A549 (cell line): ENCODE measurements around the gene SNX30. TPM values are rescaled to one million over a fixed set of nuclear protein-coding genes. Genes with fewer than 3 reads are reported as not detected.

Experiments
- ATAC-seq, 2 experiments: fragments of 200-7000 bp in 1 of 2; fragments of >200 bp in 1 of 2; cut with Nextera tagmentation in 1 of 2; cut with Tn5 transposase in 1 of 2; 3 replicates each; pipeline versions ENCODE4 v1.8.0 to v1.9.1; 2018 to 2020; ENCODE audit warnings: mild to moderate bottlenecking in 1 of 2, moderate library complexity in 1 of 2
- CTCF ChIA-PET: fragments of 300-600 bp; sonication (Branson Sonifier 250); formaldehyde crosslinking; extraction: SDS; loops from one replicate; lab custom pipeline; 2021; ENCODE audit warnings: antibody characterized with exemption, inconsistent platforms; lab: Yijun Ruan, JAX
- POLR2A ChIA-PET: fragments of 350-600 bp; formaldehyde crosslinking; extraction: SDS; loops from one replicate; lab custom pipeline; 2021; ENCODE audit warnings: antibody characterized with exemption, inconsistent platforms; lab: Yijun Ruan, JAX
- DNase-seq, 2 experiments: peaks; one replicate each; pipeline versions ENCODE4 v3.0.0 to v3.0.0-alpha.2; 2011 to 2016; ENCODE audit warnings: low read depth in 1 of 2, low spot score in 1 of 2
- FAIRE-seq: peaks from 2 replicates; lab custom pipeline; 2011; peaks lifted over from hg19 to GRCh38; lab: Jason Lieb, UNC
- H3K27ac ChIP-seq, 2 experiments: fragments of >200 bp; sonication (Bioruptor Twin); formaldehyde crosslinking; 3 replicates each; pipeline ENCODE4 v1.5.1; 2016 to 2017
- H3K4me1 ChIP-seq: fragments of >200 bp; sonication (Bioruptor Twin); formaldehyde crosslinking; 3 replicates; pipeline ENCODE4 v1.6.1; 2016
- H3K4me2 ChIP-seq: fragments of >200 bp; sonication (Bioruptor Twin); formaldehyde crosslinking; 3 replicates; pipeline ENCODE4 v1.6.1; 2016
- H3K4me3 ChIP-seq: fragments of >200 bp; sonication (Bioruptor Twin); formaldehyde crosslinking; 3 replicates; pipeline ENCODE4 v1.5.1; 2016
- H3K9me3 ChIP-seq: fragments of >200 bp; sonication (Bioruptor Twin); formaldehyde crosslinking; 3 replicates; pipeline ENCODE4 v1.6.1; 2016
- BHLHE40 ChIP-seq: IDR thresholded peaks from 2 replicates; pipeline ENCODE4 v1.6.1; 2012; ENCODE audit warnings: low read depth, low read length, inconsistent platforms
- CBX2 ChIP-seq: fragments of 200-600 bp; sonication (generic); IDR thresholded peaks from 2 replicates; pipeline ENCODE4 v1.6.1; 2016; ENCODE audit warnings: low read depth, mild to moderate bottlenecking, borderline replicate concordance
- CEBPB ChIP-seq, 2 experiments: fragments of >200 bp in 1 of 2; sonication (Bioruptor Twin) in 1 of 2; formaldehyde crosslinking in 1 of 2; IDR thresholded peaks; 2 replicates each; pipeline ENCODE4 v1.6.1; 2012 to 2016
- CTCF ChIP-seq: fragments of >200 bp; sonication (Bioruptor Twin); formaldehyde crosslinking; IDR thresholded peaks from 3 replicates; pipeline ENCODE4 v1.5.1; 2016
- E2F6 ChIP-seq: IDR thresholded peaks from 2 replicates; pipeline ENCODE4 v1.6.1; 2012; ENCODE audit warnings: low read depth, borderline replicate concordance
- ELK1 ChIP-seq: fragments of 150-350 bp; IDR thresholded peaks from 2 replicates; pipeline ENCODE4 v1.6.1; 2014; ENCODE audit warnings: low read depth, mild to moderate bottlenecking, low read length
- ESRRA ChIP-seq: fragments of 150-350 bp; IDR thresholded peaks from 2 replicates; pipeline ENCODE4 v1.6.1; 2014; ENCODE audit warnings: mild to moderate bottlenecking, low read length, borderline replicate concordance
- FOSL2 ChIP-seq, 2 experiments: fragments of 450-650 bp in 1 of 2; fragments of >200 bp in 1 of 2; sonication (Bioruptor Twin) in 1 of 2; formaldehyde crosslinking; IDR thresholded peaks; 2 replicates each; pipeline versions ENCODE4 v1.5.0 to v1.6.1; 2016 to 2020; ENCODE audit warnings: mild to moderate bottlenecking in 1 of 2, moderate library complexity in 1 of 2
- HDAC2 ChIP-seq: fragments of 200-600 bp; sonication (generic); IDR thresholded peaks from 2 replicates; pipeline ENCODE4 v1.6.1; 2016
- HEYL ChIP-seq: fragments of 250-450 bp; sonication (Bioruptor Pico); IDR thresholded peaks from 2 replicates; pipeline ENCODE4 v1.8.0; 2021; ENCODE audit warnings: mild to moderate bottlenecking, moderate library complexity
- JUNB ChIP-seq: fragments of >200 bp; sonication (Bioruptor Twin); formaldehyde crosslinking; IDR thresholded peaks from 2 replicates; pipeline ENCODE4 v1.6.1; 2016
- KDM1A ChIP-seq: fragments of 200-600 bp; sonication (generic); IDR thresholded peaks from 2 replicates; pipeline ENCODE4 v1.6.1; 2016; ENCODE audit warnings: low read depth, mild to moderate bottlenecking
- KDM5A ChIP-seq: fragments of 200-600 bp; sonication (generic); IDR thresholded peaks from 2 replicates; pipeline ENCODE4 v1.6.1; 2016; ENCODE audit warnings: antibody characterized with exemption, mild to moderate bottlenecking
- MAX ChIP-seq: IDR thresholded peaks from 2 replicates; pipeline ENCODE4 v1.6.1; 2012
- MYC ChIP-seq: IDR thresholded peaks from 2 replicates; pipeline ENCODE4 v1.6.1; 2012; ENCODE audit warnings: mild to moderate bottlenecking, inconsistent platforms, low read length, improper control_type of control experiment, borderline replicate concordance
- NPAS2 ChIP-seq: fragments of 250-450 bp; sonication (Bioruptor Pico); IDR thresholded peaks from 2 replicates; pipeline ENCODE4 v1.8.0; 2022; ENCODE audit warnings: mild to moderate bottlenecking, moderate library complexity, borderline replicate concordance
- NR3C1 ChIP-seq: fragments of >200 bp; sonication (Bioruptor Twin); formaldehyde crosslinking; IDR thresholded peaks from 3 replicates; pipeline ENCODE4 v1.6.1; 2017
- PHF8 ChIP-seq: fragments of 200-600 bp; sonication (generic); IDR thresholded peaks from 2 replicates; pipeline ENCODE4 v1.6.1; 2016; ENCODE audit warnings: low read depth, mild to moderate bottlenecking, antibody characterized with exemption, moderate library complexity, borderline replicate concordance
- POLR2AphosphoS2 ChIP-seq: conservative IDR thresholded peaks from 2 replicates; pipeline ENCODE4 v1.6.1; 2012; ENCODE audit warnings: low read length, improper control_type of control experiment, inconsistent platforms
- RCOR1 ChIP-seq: fragments of 150-350 bp; IDR thresholded peaks from 2 replicates; pipeline ENCODE4 v1.6.1; 2014; ENCODE audit warnings: antibody characterized with exemption, low read length, low read depth
- REST ChIP-seq: fragments of 200-600 bp; sonication (generic); IDR thresholded peaks from 2 replicates; pipeline ENCODE4 v1.6.1; 2016; ENCODE audit warnings: antibody characterized with exemption, mild to moderate bottlenecking, moderate library complexity
- RFX5 ChIP-seq: fragments of 450-650 bp; IDR thresholded peaks from 2 replicates; pipeline ENCODE4 v1.7.1; 2014; ENCODE audit warnings: antibody characterized with exemption, mild to moderate bottlenecking, moderate library complexity
- SMC3 ChIP-seq: fragments of >200 bp; sonication (Bioruptor Twin); formaldehyde crosslinking; IDR thresholded peaks from 3 replicates; pipeline ENCODE4 v1.6.1; 2018; ENCODE audit warnings: inconsistent platforms
- TFCP2L1 ChIP-seq: fragments of 250-450 bp; sonication (Bioruptor Pico); IDR thresholded peaks from 2 replicates; pipeline ENCODE4 v1.5.0; 2021; ENCODE audit warnings: mild to moderate bottlenecking
- ZFP36 ChIP-seq: fragments of 450-650 bp; IDR thresholded peaks from 2 replicates; pipeline ENCODE4 v1.6.1; 2014; ENCODE audit warnings: borderline replicate concordance; ENCODE audit not compliant: partially characterized antibody
- ZNF302 ChIP-seq: fragments of 250-450 bp; sonication (Bioruptor Pico); IDR thresholded peaks from 2 replicates; pipeline ENCODE4 v1.9.0; 2021; ENCODE audit warnings: inconsistent platforms, mild to moderate bottlenecking, moderate library complexity
- ZSCAN20 ChIP-seq: fragments of 250-450 bp; sonication (Bioruptor Pico); IDR thresholded peaks from 2 replicates; pipeline ENCODE4 v1.8.0; 2022; ENCODE audit warnings: mild to moderate bottlenecking, moderate library complexity
- WGBS: methylation state at CpG from one replicate; pipeline ENCODE4 v1.1.6; 2017; ENCODE audit errors: missing lambda C conversion rate; 5-methylcytosine and 5-hydroxymethylcytosine counted together
- polyA plus RNA-seq, 4 experiments: library from polyadenylated mRNA; depleted of rRNA in 3 of 4; stranded (reverse); fragments of >200 nt; fragmentation: RNase III in 1 of 4; extraction: RNeasy Plus Mini Kit Qiagen cat#74134 plus additional on column Dnase treatment in 1 of 4; gene quantifications; 2 replicates in 3 of 4; 3 replicates in 1 of 4; pipeline ENCODE4 v1.2.3, GENCODE V29; 2011 to 2017

The SNX30 gene
- polyA plus RNA-seq, 2 of the 4 experiments (the other 2 are of a cell fraction), result 3.1 to 3.6 TPM

GRCh38 chr9:112912636-112913035, 162.1 kb downstream of the SNX30 start:
- Histone ChIP-seq H3K4me2 (no peak overlapping the region), H3K27ac (no peak overlapping the region), H3K9me3 (no peaks in the 10 kb centered on the region), H3K4me1 (no peaks in the 10 kb centered on the region), H3K4me3 (no peak overlapping the region)
- POLR2A ChIA-PET, result no interaction called here
- no peak for FAIRE-seq
- no peak for ATAC-seq
- CTCF ChIA-PET, result interaction anchor here (0.9 to 2.7 kb wide), 2 partner anchors 10 to 13 kb away, joined by 3 to 15 read pairs; no protein-coding TSS in a partner anchor
- DNase-seq, result no peak
- WGBS, result 11% methylated on average over 3 of the region's 3 CpGs
- TF ChIP-seq CTCF (no peak), FOSL2 (IDR thresholded peaks at IDR 0.05) (no peak), FOSL2 (CRISPR knock-in tag; IDR thresholded peaks at IDR 0.05) (no peak), BHLHE40 (no peak), MYC (no peak), NR3C1 (no peak), ZSCAN20 (no peak), ESRRA (no peak), RFX5 (no peak), ELK1 (no peak), ZFP36 (no peak), E2F6 (no peak), RCOR1 (no peak), KDM1A (no peak), PHF8 (no peak), TFCP2L1 (CRISPR knock-in tag) (no peak), CBX2 (no peak)
- TF ChIP-seq, all 56 proteins: peak for 0

GRCh38 chr9:112913326-112913725, 162.8 kb downstream of the SNX30 start:
- no peaks in the 10 kb centered on the region for H3K9me3 ChIP-seq
- 44% methylated on average over 4 of the region's 4 CpGs for WGBS
- no peak for ATAC-seq
- ChIA-PET POLR2A (no interaction called here), CTCF (interaction anchor here (0.9 to 2.7 kb wide), 2 partner anchors 10 to 13 kb away, joined by 3 to 15 read pairs; no protein-coding TSS in a partner anchor)
- FAIRE-seq, result no peak
- no peak for DNase-seq
- H3K4me1 ChIP-seq, result no peaks in the 10 kb centered on the region
- no peak overlapping the region for H3K4me2 ChIP-seq
- no peak overlapping the region for H3K4me3 ChIP-seq
- no peak overlapping the region for H3K27ac ChIP-seq
- TF ChIP-seq MAX, result no peak
- no peak for TF ChIP-seq ZSCAN20
- no peak for TF ChIP-seq POLR2AphosphoS2
- no peak for TF ChIP-seq JUNB

GRCh38 chr9:112914524-112914923, 164.0 kb downstream of the SNX30 start:
- H3K27ac ChIP-seq, result no peak overlapping the region
- H3K9me3 ChIP-seq, result no peaks in the 10 kb centered on the region
- CTCF ChIA-PET, result no interaction called here
- no peak overlapping the region for H3K4me3 ChIP-seq
- ATAC-seq (no peak), DNase-seq (no peak), FAIRE-seq (no peak)
- WGBS, result 35% methylated on average over 2 of the region's 2 CpGs
- H3K4me2 ChIP-seq, result no peak overlapping the region
- H3K4me1 ChIP-seq, result no peaks in the 10 kb centered on the region
- POLR2A ChIA-PET, result no interaction called here
- TF ChIP-seq ELK1, result no peak
- TF ChIP-seq NPAS2 (CRISPR knock-in tag), result no peak
- no peak for TF ChIP-seq KDM5A
- TF ChIP-seq SMC3, result no peak
- TF ChIP-seq ZSCAN20, result no peak
- TF ChIP-seq HDAC2, result no peak
- no peak for TF ChIP-seq ZNF302 (CRISPR knock-in tag)
- no peak for TF ChIP-seq REST
- TF ChIP-seq CEBPB (IDR thresholded peaks at IDR 0.05), result no peak
- TF ChIP-seq CBX2, result no peak
- TF ChIP-seq HEYL (CRISPR knock-in tag), result no peak
